Right renal cortex interstitium (tissue), 3 donors: Measurements from ENCODE around the gene BMERB1. TPM values are rescaled to one million over a fixed set of nuclear protein-coding genes. Genes with fewer than 3 reads are reported as not detected.
"Not testable (repeated sequence)": the region's sequence is repeated elsewhere in the genome, so short reads cannot be mapped to it uniquely, and the experiment has no call there.

ENCODE experiments used
- DNase-seq, 3 donors: peaks; one replicate each; pipeline ENCODE4 v3.0.0-alpha.2; 2013; ENCODE audit warnings: low read depth in 3 of 3, low spot score in 2 of 3
- polyA plus RNA-seq, 3 donors: library from polyadenylated mRNA; unstranded; fragments of 120-200 nt; gene quantifications; one replicate each; pipeline ENCODE4 v1.2.1, GENCODE V29; 2013; ENCODE audit not compliant: insufficient read length in 3 of 3

The BMERB1 gene
- polyA plus RNA-seq, 3 donors, result 44.0 to 49.7 (median 45.6) TPM

GRCh38 chr16:15519790-15520189 is 85.4 kb downstream of the BMERB1 start:
- DNase-seq, result no peak

DNA sequence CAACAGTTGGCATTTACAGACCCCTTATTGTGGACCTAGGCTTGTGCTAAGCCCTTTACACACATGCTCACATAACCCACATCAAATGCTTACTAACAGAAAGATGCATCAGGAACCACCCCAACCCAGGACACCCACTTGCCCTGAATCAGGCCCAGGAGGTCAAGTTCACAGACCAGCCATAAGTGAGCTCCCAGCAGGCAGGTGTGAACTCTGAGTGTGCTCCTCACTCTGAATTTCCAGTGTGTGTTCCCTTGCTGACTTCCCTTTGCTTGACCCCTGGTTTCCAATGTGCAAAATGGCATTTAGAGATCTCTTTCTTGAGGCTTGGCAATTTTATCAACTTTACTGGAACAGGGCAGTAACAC is 87.0 kb downstream of the BMERB1 start:
- no peak for DNase-seq

GRCh38 chr16:15521758-15522509 is 87.5 kb downstream of the BMERB1 start:
- DNase-seq, result no peak

- DNase-seq, result no peak
Measured at GRCh38 chr16:15523092-15523541, 88.7 kb downstream of the BMERB1 start.

GRCh38 chr16:15523939-15524338 is 89.6 kb downstream of the BMERB1 start:
- no peak for DNase-seq

GRCh38 chr16:15524966-15525365 is 90.6 kb downstream of the BMERB1 start:
- no peak for DNase-seq

GRCh38 chr16:15526097-15526496 is 91.7 kb downstream of the BMERB1 start:
- DNase-seq, result no peak

DNA sequence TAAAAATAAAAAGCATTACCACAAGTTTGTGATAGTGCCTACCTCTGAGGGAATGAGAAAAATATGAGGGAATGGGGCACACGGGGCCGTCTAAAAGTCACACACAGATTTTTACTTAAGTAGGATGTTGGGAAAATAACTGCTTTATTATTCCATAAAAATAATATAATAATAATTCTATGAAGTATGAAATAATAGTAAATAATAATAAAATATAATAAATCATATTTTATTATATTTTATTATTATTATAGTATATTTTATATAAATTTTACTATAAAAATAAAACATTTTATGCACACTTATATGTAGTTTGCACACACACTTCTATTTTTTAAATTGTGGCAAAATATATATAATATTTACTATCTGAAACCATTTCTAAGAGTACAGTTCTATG is 92.3 kb downstream of the BMERB1 start:
- no peak for DNase-seq

- no peak for DNase-seq
Measured at GRCh38 chr16:15529673-15530072, 95.3 kb downstream of the BMERB1 start.

- no peak for DNase-seq
Measured at GRCh38 chr16:15530085-15530484, 95.7 kb downstream of the BMERB1 start.

- DNase-seq, result no peak
Measured at GRCh38 chr16:15532825-15533224, 98.4 kb downstream of the BMERB1 start.

DNA sequence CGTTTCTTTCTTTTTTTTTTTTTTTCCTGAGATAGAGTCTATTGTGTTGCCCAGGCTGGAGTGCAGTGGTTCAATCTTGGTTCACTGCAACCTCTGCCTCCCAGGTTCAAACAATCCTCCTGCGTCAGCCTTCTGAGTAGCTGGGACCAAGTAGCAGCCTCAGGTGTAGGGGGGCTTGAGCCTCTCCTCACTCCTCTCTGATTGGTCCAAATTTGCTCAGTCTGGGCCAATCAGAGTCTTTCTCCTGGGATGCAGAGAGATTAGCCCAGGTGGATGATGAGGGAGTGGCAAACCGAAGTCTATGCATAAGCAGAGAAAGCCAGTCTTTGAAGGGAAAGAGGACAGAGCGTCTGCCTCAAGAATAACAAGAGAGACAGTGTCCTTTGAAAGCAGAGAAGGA is 99.0 kb downstream of the BMERB1 start:
- no peak for DNase-seq

DNA sequence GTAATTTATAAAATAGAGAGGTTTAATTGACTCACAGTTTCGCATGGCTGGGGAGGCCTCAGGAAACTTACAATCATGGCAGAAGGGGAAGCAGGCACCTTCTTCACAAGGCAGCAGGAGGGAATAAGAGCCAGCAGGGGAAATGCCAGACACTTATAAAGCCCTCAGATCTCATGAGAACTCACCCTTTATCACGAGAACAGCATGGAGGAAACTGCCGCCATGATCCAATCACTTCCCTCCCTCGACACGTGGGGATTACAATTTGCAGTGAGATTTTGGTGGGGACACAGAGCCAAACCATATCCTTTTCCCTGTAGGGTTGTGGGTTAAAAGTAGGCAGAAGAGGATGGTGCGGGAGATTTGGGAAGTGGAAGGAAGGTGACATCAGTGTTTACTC is 101.4 kb downstream of the BMERB1 start:
- DNase-seq, result no peak

DNA sequence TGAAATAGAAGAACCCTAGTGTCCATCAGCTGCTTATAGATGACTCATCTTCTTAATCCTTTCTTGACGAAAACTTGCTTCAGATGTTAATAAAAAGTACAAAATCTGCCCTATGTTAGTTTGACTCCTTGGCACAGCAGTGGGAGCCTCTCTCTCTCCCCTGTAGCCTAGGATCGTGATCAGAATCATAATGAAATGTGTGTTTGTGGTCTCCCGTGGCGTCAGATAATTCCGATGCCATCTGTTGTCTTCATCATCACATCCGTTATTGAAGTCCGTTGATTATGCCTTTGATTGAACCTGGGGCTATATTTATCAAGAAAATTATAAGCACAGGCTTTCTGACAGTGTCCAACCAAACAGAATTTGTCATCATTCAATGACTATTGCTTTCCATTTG is 102.5 kb downstream of the BMERB1 start:
- no peak for DNase-seq

- DNase-seq, result no peak
Measured at GRCh38 chr16:15538507-15538906, 104.1 kb downstream of the BMERB1 start.

DNA sequence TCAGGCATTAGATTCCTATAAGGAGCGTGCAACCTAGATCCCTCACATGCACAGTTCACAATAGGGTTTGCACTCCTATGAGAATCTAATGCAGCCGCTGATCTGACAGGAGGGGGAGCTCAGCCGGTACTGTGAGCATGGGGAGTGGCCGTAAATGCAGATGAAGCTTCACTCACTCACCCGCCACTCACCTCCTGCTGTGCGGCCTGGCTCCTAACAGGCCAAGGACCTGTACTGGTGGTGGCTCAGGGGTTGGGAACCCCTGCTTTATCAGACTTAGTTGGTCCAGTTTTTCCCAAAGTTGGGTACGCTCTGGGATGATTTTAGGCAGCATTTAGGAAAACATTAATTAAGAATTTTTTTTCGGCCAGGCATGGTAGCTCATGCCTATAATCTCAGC is 104.8 kb downstream of the BMERB1 start:
- no peak for DNase-seq

DNA sequence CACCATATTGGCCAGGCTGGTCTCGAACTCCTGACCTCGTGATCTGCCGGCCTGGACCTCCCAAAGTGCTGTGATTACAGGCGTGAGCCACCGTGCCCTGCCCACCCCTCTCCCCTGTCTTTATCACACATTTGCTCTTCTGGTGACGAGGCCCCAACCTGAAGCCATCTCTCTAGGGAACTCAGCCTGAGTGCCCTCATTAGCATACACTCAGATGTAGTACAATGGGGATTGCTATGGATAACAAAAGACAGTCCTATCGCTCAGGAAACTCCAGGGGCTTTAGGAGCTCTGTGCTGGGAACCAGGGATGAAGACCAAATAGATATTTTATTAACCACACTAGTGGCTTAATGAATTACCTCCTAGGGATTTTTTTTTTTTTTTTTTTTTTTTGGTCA is 107.9 kb downstream of the BMERB1 start:
- no peak for DNase-seq

- DNase-seq, result no peak
Measured at GRCh38 chr16:15542734-15543347, 108.5 kb downstream of the BMERB1 start.

DNA sequence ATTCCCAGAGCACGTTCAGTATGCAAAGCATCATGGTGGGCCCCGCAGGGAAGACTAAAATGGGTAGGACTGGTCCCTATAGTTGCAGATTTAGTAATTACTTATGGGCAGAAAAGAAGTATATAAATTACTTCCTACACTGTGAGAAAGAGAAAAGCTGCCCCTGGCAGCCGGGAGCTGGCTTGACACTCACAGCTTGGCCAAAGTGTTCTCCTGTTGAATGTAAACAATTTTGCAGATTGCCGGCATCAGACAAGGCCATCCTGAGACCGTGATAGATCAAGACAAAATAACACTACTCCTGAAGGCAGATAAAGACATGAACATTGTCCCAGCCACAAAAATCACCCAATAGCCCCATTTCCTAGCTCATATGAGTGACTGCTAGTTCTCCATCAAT is 110.0 kb downstream of the BMERB1 start:
- DNase-seq, result no peak

- no peak for DNase-seq
Measured at GRCh38 chr16:15545544-15545943, 111.2 kb downstream of the BMERB1 start.

DNA sequence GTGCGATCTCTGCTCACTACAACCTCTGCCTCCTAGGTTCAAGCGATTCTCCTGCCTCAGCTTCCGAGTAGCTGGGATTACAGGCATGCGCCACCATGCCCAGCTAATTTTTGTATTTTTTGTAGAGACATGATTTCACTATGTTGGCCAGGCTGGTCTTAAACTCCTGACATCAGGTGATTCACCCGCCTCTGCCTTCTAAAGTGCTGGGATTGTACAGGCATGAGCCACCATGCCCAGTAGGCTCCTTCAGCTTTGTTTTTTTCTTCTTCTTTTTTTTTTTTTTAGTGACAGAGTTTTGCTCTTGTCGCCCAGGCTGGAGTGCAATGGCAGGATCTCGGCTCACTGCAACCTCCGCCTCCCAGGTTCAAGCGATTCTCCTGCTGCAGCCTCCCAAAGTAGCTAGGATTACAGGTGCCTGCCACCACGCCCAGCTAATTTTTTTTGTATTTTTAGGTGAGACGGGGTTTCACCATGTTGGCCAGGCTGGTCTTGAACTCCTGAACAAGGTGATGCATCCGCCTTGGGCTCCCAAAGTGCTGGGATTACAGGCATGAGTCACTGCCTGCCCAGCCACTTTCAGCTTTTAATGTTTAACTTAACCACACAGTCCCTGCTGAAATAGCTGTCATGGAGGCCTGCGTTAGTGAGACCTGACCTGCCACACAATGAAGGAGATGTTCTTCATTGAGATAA is 112.8 kb downstream of the BMERB1 start:
- DNase-seq, result not testable (repeated sequence)

- no peak for DNase-seq
Measured at GRCh38 chr16:15547768-15548096, 113.3 kb downstream of the BMERB1 start.
